ENCODE data around the gene FERMT3.

FERMT3 gene

DNA sequence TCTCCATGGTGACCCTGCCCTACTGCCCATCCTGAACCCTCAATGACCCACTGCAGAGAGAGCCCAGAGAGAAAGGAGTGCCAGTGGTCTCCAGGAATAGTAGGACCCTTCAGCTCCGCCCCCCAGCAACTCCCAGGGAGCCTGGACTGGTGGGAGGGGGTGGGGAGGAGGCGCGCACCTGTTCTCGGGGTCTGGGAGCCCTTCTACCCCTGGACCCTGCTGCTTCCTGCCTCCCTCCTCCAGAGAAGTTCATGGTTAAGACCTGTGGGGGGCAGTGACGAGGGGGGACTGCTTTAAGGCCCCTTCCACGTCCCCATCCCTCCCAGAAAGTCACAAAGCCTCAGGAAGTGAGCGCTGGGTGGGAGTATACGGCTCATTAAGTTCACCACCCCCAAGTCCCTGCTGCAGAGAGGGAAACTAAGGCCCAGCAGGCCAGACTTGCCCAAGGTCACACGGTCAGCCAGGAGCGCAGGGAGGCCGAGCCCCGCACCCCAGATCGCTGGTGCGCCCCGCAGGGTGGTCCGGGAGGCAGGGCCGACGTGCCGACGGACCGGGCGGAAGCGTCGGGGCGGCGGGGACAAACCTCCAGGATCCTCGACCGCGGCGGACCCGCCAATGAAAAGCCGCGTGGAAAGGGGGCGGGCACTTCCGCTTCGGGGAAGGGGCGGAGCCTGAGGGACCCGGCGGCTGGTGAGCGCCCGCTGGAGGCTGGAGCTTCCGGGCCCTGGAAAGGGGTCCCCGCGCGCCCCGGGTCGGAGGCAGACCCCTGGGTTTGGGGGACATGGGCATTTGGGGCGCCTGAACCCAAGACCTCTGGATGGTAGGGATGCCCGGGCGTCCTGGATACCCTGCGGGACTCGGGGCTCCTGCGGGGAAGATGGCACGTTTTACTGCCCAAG lies 19.3 kb downstream of the FERMT3 start, which contains the start of the genes NUDT22 and TRPT1:
Gene NUDT22, plus strand, starts transcription at position 667 of the 899 bp plus-strand sequence. CDS start 379 bp downstream, outside the sequence.
Gene TRPT1, minus strand, starts transcription at position 579 of the 899 bp plus-strand sequence. Its CDS starts 326 bp downstream, at position 253.
- peaks cover 36% of the 10 kb centered on the region for H3K79me2 ChIP-seq (ENCODE audit: control insufficient read depth, low read length)
- no peaks in the 10 kb centered on the region for H3K9me3 ChIP-seq (ENCODE audit: control insufficient read depth, insufficient read depth, low read length)
- no peaks in the 10 kb centered on the region for H3K27me3 ChIP-seq (ENCODE audit: control insufficient read depth, low read length)
- H3K9me2 ChIP-seq (replicated peaks; ENCODE audit: control insufficient read depth, low read length): no peaks in the 10 kb centered on the region
- H3K4me3 ChIP-seq (ENCODE audit: low read length): peak within 1 kb of the TSS; percentile 85
- peaks cover 61% of the 10 kb centered on the region for H3K4me1 ChIP-seq (ENCODE audit: control insufficient read depth, low read length)
- H3K4me2 ChIP-seq (ENCODE audit: low read length): peak within 1 kb of the TSS; percentile 99
- H4K20me1 ChIP-seq (ENCODE audit: control insufficient read depth, insufficient read depth, low read depth, low read length): no peaks in the 10 kb centered on the region
- H3K36me3 ChIP-seq (ENCODE audit: control insufficient read depth, low read length): peaks cover 44% of the 10 kb centered on the region
- peak within 1 kb of the TSS; percentile 82 for H3K27ac ChIP-seq (ENCODE audit: low read depth, low read length)
- H3F3A ChIP-seq (ENCODE audit: control insufficient read depth, insufficient read depth): peaks cover 22% of the 10 kb centered on the region
- TF ChIP-seq, protein P1, sequence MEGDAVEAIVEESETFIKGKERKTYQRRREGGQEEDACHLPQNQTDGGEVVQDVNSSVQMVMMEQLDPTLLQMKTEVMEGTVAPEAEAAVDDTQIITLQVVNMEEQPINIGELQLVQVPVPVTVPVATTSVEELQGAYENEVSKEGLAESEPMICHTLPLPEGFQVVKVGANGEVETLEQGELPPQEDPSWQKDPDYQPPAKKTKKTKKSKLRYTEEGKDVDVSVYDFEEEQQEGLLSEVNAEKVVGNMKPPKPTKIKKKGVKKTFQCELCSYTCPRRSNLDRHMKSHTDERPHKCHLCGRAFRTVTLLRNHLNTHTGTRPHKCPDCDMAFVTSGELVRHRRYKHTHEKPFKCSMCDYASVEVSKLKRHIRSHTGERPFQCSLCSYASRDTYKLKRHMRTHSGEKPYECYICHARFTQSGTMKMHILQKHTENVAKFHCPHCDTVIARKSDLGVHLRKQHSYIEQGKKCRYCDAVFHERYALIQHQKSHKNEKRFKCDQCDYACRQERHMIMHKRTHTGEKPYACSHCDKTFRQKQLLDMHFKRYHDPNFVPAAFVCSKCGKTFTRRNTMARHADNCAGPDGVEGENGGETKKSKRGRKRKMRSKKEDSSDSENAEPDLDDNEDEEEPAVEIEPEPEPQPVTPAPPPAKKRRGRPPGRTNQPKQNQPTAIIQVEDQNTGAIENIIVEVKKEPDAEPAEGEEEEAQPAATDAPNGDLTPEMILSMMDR (IDR thresholded peaks at IDR 0.05; ENCODE audit: low read depth, low read length, poor library complexity, severe bottlenecking): peak; percentile 68
- no peak for TF ChIP-seq EZH2phosphoT487 (IDR thresholded peaks at IDR 0.05; ENCODE audit: borderline replicate concordance, low read length)

DNA sequence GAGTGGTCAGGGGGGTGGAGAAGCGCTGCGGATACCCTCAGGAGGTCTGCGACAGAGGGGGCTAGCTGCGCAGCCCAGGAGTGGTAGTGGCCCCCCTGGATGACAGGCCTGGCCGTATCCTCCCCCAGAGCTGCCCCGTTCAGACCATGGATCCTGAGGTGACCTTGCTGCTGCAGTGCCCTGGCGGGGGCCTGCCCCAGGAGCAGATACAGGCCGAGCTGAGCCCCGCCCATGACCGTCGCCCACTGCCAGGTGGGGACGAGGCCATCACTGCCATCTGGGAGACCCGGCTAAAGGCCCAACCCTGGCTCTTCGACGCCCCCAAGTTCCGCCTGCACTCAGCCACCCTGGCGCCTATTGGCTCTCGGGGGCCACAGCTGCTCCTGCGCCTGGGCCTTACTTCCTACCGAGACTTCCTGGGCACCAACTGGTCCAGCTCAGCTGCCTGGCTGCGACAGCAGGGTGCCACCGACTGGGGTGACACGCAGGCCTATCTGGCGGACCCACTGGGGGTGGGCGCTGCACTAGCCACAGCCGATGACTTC lies 20.1 kb downstream of the FERMT3 start:
- no peaks in the 10 kb centered on the region for H4K20me1 ChIP-seq (ENCODE audit: control insufficient read depth, insufficient read depth, low read depth, low read length)
- H3F3A ChIP-seq (ENCODE audit: control insufficient read depth, insufficient read depth): peaks cover 23% of the 10 kb centered on the region
- no peaks in the 10 kb centered on the region for H3K27me3 ChIP-seq (ENCODE audit: control insufficient read depth, low read length)
- TF ChIP-seq, protein P1 (IDR thresholded peaks at IDR 0.05; ENCODE audit: low read depth, low read length, poor library complexity, severe bottlenecking): no peak
- no peak for TF ChIP-seq EZH2phosphoT487 (IDR thresholded peaks at IDR 0.05; ENCODE audit: borderline replicate concordance, low read length)
- peaks cover 39% of the 10 kb centered on the region for H3K36me3 ChIP-seq (ENCODE audit: control insufficient read depth, low read length)
- peaks cover 41% of the 10 kb centered on the region for H3K79me2 ChIP-seq (ENCODE audit: control insufficient read depth, low read length)
- H3K4me3 ChIP-seq (ENCODE audit: low read length): peak overlapping the region; percentile 85
- no peaks in the 10 kb centered on the region for H3K9me2 ChIP-seq (replicated peaks; ENCODE audit: control insufficient read depth, low read length)
- peak overlapping the region; percentile 99 for H3K4me2 ChIP-seq (ENCODE audit: low read length)
- H3K9me3 ChIP-seq (ENCODE audit: control insufficient read depth, insufficient read depth, low read length): no peaks in the 10 kb centered on the region
- H3K4me1 ChIP-seq (ENCODE audit: control insufficient read depth, low read length): peaks cover 64% of the 10 kb centered on the region
- H3K27ac ChIP-seq (ENCODE audit: low read depth, low read length): peak overlapping the region; percentile 82

DNA sequence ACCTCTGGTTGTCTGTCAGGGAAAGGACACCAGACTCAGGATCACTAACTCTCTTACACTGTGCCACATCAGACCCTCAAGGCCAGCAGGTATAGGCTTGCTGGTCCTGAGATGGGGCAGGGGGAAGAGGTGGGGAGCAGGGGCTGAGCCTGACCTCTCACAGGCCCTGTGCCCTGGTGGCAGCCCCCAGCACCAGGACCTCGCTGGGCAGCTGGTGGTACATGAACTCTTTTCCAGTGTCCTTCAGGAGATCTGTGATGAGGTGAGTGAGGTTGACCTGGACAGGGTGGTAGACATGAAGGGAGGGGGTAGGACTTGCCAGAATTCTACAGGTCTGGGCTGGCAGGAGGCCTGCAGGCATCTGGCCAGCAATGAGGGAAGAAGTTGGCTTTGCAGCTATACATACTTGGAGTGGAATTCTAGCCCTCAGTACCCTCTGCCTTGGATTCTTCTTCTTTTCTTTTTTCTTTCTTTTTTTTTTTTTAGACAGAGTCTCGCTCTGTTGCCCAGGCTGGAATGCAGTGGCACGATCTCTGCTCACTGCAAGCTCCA lies 21.0 kb downstream of the FERMT3 start:
- TF ChIP-seq, protein P1 (IDR thresholded peaks at IDR 0.05; ENCODE audit: low read depth, low read length, poor library complexity, severe bottlenecking): no peak
- no peak for TF ChIP-seq EZH2phosphoT487 (IDR thresholded peaks at IDR 0.05; ENCODE audit: borderline replicate concordance, low read length)
- H3K4me3 ChIP-seq (ENCODE audit: low read length): peak overlapping the region; percentile 85
- H3K36me3 ChIP-seq (ENCODE audit: control insufficient read depth, low read length): peaks cover 37% of the 10 kb centered on the region
- H3K4me2 ChIP-seq (ENCODE audit: low read length): peak overlapping the region; percentile 99
- no peaks in the 10 kb centered on the region for H4K20me1 ChIP-seq (ENCODE audit: control insufficient read depth, insufficient read depth, low read depth, low read length)
- H3K4me1 ChIP-seq (ENCODE audit: control insufficient read depth, low read length): peaks cover 73% of the 10 kb centered on the region
- H3K27ac ChIP-seq (ENCODE audit: low read depth, low read length): peak overlapping the region; percentile 82
- no peaks in the 10 kb centered on the region for H3K9me3 ChIP-seq (ENCODE audit: control insufficient read depth, insufficient read depth, low read length)
- no peaks in the 10 kb centered on the region for H3K9me2 ChIP-seq (replicated peaks; ENCODE audit: control insufficient read depth, low read length)
- peaks cover 46% of the 10 kb centered on the region for H3K79me2 ChIP-seq (ENCODE audit: control insufficient read depth, low read length)
- H3F3A ChIP-seq (ENCODE audit: control insufficient read depth, insufficient read depth): peaks cover 23% of the 10 kb centered on the region
- H3K27me3 ChIP-seq (ENCODE audit: control insufficient read depth, low read length): no peaks in the 10 kb centered on the region
